Measurements from ENCODE around the gene EVC2. TPM values are rescaled to one million over a fixed set of nuclear protein-coding genes. Genes with fewer than 3 reads are reported as not detected.

EVC2 gene
- total RNA-seq, 1 donor: 9.9 TPM

DNA sequence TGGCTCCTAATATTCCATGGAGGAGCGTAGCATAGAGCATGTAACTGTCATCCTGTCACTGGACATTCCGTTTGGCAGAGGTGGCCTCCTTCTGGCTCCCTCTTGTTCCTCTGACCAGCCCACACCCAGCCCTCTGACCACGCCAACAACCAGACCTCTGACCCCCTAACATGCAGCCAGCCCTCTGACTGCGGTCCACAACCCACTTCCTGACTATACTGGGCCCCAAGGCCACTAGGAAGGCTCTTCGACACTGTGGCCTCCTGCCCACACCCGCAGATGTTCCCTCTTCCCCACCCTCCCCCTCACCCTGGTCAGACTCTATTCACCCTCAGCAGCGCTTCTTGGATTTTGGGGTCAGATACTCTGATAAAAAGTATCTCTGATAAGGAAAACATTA lies 141.4 kb downstream of the EVC2 start:
- DNase-seq (ENCODE audit: low read depth): no peak
- TF ChIP-seq, protein P1, sequence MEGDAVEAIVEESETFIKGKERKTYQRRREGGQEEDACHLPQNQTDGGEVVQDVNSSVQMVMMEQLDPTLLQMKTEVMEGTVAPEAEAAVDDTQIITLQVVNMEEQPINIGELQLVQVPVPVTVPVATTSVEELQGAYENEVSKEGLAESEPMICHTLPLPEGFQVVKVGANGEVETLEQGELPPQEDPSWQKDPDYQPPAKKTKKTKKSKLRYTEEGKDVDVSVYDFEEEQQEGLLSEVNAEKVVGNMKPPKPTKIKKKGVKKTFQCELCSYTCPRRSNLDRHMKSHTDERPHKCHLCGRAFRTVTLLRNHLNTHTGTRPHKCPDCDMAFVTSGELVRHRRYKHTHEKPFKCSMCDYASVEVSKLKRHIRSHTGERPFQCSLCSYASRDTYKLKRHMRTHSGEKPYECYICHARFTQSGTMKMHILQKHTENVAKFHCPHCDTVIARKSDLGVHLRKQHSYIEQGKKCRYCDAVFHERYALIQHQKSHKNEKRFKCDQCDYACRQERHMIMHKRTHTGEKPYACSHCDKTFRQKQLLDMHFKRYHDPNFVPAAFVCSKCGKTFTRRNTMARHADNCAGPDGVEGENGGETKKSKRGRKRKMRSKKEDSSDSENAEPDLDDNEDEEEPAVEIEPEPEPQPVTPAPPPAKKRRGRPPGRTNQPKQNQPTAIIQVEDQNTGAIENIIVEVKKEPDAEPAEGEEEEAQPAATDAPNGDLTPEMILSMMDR (IDR thresholded peaks at IDR 0.05; ENCODE audit: insufficient read depth, low read depth, low read length): no peak
- H3K4me3 ChIP-seq (ENCODE audit: low read depth, low read length): no peak overlapping the region

DNA sequence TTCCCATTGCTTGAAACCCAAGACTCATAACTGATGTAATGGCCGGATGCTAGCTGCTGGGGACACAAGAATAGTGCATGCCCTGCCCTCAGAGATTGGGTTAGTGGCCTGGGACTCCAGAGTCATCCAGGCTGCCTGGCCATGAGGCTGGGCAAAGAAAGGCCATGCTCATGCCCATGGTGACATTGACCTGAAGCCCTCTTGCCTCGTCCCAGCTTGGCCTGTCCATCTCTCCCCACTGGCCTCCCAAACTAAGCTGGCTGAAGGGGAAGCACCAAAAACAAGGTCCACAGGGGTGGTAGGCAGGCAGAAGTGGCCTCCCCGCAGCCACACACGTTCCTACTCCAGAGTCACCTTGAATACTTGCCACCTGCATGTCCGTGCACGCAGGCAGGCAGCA lies 141.8 kb downstream of the EVC2 start:
- DNase-seq (ENCODE audit: low read depth): no peak
- TF ChIP-seq, protein P1 (IDR thresholded peaks at IDR 0.05; ENCODE audit: insufficient read depth, low read depth, low read length): no peak
- H3K4me3 ChIP-seq (ENCODE audit: low read depth, low read length): no peak overlapping the region

- no peak for DNase-seq (ENCODE audit: low read depth)
- no peak overlapping the region for H3K4me3 ChIP-seq (ENCODE audit: low read depth, low read length)
- TF ChIP-seq, protein P1 (IDR thresholded peaks at IDR 0.05; ENCODE audit: insufficient read depth, low read depth, low read length): no peak
Measured at GRCh38 chr4:5563856-5564255, 144.5 kb downstream of the EVC2 start.

DNA sequence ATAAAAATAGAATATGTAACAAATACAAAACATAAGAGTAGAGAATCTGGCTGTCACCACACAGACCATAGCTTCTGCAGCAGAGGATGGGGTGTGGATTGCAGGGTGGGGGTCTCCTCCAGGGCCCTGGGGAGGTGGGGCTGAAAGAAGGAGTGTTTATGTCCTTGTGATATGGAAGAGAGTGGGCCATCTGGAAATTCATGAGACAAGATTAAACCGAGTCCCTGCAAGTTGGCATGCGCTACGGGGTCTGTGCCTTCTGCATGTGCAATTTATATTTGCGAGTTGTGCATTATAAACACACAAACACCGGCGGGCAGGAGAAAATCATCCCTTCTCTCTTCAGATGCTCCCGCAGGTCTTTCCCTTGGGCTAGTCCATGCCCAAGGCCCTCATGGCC lies 145.9 kb downstream of the EVC2 start:
- TF ChIP-seq, protein P1 (IDR thresholded peaks at IDR 0.05; ENCODE audit: insufficient read depth, low read depth, low read length): no peak
- no peak overlapping the region for H3K4me3 ChIP-seq (ENCODE audit: low read depth, low read length)
- DNase-seq (ENCODE audit: low read depth): no peak

- H3K4me3 ChIP-seq (ENCODE audit: low read depth, low read length): no peak overlapping the region
- TF ChIP-seq, protein P1 (IDR thresholded peaks at IDR 0.05; ENCODE audit: insufficient read depth, low read depth, low read length): no peak
- no peak for DNase-seq (ENCODE audit: low read depth)
Measured at GRCh38 chr4:5561286-5561685, 147.1 kb downstream of the EVC2 start.

- DNase-seq (ENCODE audit: low read depth): no peak
- TF ChIP-seq, protein P1 (IDR thresholded peaks at IDR 0.05; ENCODE audit: insufficient read depth, low read depth, low read length): no peak
- no peak overlapping the region for H3K4me3 ChIP-seq (ENCODE audit: low read depth, low read length)
Measured at GRCh38 chr4:5558502-5558901, 149.9 kb downstream of the EVC2 start.

- DNase-seq (ENCODE audit: low read depth): no peak
- H3K4me3 ChIP-seq (ENCODE audit: low read depth, low read length): no peak overlapping the region
- TF ChIP-seq, protein P1 (IDR thresholded peaks at IDR 0.05; ENCODE audit: insufficient read depth, low read depth, low read length): no peak
Measured at GRCh38 chr4:5554376-5554775, 154.0 kb downstream of the EVC2 start.

Measured in fibroblast of villous mesenchyme (primary cell).